ENCODE data around the gene ZDHHC22. TPM values are rescaled to one million over a fixed set of nuclear protein-coding genes. Genes with fewer than 3 reads are reported as not detected.

Gene ZDHHC22
- total RNA-seq, 3 donors from 2014 or later: not detected

DNA sequence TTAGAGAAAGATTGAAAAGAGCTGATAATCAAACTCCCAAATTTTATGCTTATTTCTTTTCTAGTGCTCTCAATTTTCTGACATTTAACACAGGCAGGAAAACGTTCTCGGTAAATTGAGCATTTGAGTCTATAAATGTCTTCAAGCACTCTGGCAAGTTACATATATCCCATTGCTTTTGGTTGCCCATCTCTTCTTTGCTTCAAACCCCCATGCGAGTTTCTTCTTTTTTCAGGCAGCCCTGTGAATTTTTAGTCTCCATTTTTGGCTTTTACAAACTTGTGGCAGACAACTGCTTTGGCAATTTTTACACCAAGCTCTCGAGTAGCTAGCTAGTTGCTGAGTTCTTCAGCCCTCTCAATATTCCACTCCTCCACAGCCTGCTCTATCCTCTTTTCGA, 31.3 kb upstream of the ZDHHC22 start:
- Histone ChIP-seq H3K27ac (no peak overlapping the region), H3K9me3 (peaks cover 4 to 17% of the 10 kb centered on the region in 2 donors), H3K4me1 (no peaks in the 10 kb centered on the region), H3K36me3 (no peaks in the 10 kb centered on the region), H3K4me3 (no peak overlapping the region), H3K27me3 (no peaks in the 10 kb centered on the region)
- no peak for DNase-seq (ENCODE audit: low spot score in 2 of 2)
- TF ChIP-seq POLR2AphosphoS5 (IDR thresholded peaks at IDR 0.05) (no peak), POLR2A (IDR thresholded peaks at IDR 0.05) (no peak)
- TF ChIP-seq, protein P1, sequence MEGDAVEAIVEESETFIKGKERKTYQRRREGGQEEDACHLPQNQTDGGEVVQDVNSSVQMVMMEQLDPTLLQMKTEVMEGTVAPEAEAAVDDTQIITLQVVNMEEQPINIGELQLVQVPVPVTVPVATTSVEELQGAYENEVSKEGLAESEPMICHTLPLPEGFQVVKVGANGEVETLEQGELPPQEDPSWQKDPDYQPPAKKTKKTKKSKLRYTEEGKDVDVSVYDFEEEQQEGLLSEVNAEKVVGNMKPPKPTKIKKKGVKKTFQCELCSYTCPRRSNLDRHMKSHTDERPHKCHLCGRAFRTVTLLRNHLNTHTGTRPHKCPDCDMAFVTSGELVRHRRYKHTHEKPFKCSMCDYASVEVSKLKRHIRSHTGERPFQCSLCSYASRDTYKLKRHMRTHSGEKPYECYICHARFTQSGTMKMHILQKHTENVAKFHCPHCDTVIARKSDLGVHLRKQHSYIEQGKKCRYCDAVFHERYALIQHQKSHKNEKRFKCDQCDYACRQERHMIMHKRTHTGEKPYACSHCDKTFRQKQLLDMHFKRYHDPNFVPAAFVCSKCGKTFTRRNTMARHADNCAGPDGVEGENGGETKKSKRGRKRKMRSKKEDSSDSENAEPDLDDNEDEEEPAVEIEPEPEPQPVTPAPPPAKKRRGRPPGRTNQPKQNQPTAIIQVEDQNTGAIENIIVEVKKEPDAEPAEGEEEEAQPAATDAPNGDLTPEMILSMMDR (IDR thresholded peaks at IDR 0.05): no peak
- intact Hi-C loops (cut with DNase I; ENCODE audit: low total_unique reads): no loop called here

DNA sequence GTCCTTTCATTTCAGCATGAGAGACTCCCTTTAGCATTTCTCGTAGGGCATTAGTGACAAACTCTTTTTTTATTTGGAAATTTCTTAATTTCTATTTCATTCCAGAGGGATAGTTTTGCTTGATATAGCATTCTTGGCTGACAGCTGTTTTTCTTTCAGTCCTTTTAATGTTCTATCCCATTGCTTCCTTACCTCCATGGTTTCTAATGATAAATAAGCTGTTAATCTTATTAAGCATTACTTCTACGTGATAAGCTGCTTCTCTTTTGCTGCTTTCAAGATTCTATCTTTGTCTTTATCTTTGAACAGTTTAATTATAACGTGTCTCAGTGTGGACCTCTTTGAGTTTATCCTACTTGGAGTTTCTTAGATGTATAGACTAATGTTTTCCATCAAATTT, 28.5 kb upstream of the ZDHHC22 start:
- H3K4me1 ChIP-seq: no peaks in the 10 kb centered on the region
- H3K27me3 ChIP-seq: no peaks in the 10 kb centered on the region
- intact Hi-C loops (cut with DNase I; ENCODE audit: low total_unique reads): no loop called here
- no peak overlapping the region for H3K27ac ChIP-seq
- no peak for DNase-seq (ENCODE audit: low spot score in 2 of 2)
- TF ChIP-seq POLR2AphosphoS5 (IDR thresholded peaks at IDR 0.05) (no peak), POLR2A (IDR thresholded peaks at IDR 0.05) (no peak)
- TF ChIP-seq, protein P1 (IDR thresholded peaks at IDR 0.05): no peak
- H3K4me3 ChIP-seq: no peak overlapping the region
- H3K36me3 ChIP-seq: no peaks in the 10 kb centered on the region
- peaks cover 4 to 17% of the 10 kb centered on the region in 2 donors for H3K9me3 ChIP-seq

DNA sequence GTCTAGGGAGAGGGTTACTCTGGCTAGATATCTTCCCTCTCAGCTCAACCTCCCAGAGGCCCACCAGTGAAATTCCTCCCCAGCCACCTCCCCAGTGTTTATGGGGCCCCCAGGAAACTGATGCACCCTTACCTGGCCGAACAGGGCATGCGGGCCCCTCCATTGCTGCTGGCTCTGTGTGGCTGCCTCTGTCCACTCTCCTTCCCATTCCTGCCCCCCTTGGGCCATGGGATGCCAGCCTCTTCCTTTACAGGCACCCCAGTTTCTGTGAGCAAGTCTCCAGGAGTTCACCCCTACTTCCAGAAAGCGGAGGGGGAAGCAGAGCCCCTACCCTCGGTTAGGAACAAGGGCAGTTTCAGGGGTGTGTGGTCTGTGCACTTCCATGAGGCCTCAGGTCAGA, 19.4 kb upstream of the ZDHHC22 start:
- DNase-seq (ENCODE audit: low spot score in 2 of 2): no peak
- no peak for TF ChIP-seq POLR2AphosphoS5 (IDR thresholded peaks at IDR 0.05)
- no peak for TF ChIP-seq POLR2A (IDR thresholded peaks at IDR 0.05)
- TF ChIP-seq, protein P1 (IDR thresholded peaks at IDR 0.05): no peak
- H3K4me1 ChIP-seq: no peaks in the 10 kb centered on the region
- no peak overlapping the region for H3K27ac ChIP-seq
- H3K4me3 ChIP-seq: no peak overlapping the region
- no peaks in the 10 kb centered on the region for H3K27me3 ChIP-seq
- no peaks in the 10 kb centered on the region for H3K9me3 ChIP-seq
- intact Hi-C loops (cut with DNase I; ENCODE audit: low total_unique reads): no loop called here
- H3K36me3 ChIP-seq: no peaks in the 10 kb centered on the region

DNA sequence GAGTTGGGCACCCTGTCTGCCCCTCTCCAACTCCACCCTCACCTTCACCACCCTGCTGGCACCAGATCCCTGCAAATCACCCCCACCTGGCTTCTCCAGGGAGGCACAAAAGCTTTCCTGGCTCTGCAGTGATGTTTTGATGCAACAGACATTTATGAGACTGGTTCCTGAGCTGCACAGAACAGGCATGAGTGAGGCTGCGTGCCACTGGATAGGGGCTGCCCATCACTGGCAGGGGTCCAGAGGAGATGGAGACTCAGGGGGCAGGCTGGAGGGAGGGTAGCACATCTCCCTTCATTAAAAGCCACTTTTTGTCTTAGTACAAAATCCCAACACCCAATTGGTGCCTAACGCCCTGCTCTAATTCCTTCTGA, 17.3 kb upstream of the ZDHHC22 start:
- H3K4me3 ChIP-seq: no peak overlapping the region
- TF ChIP-seq, protein P1 (IDR thresholded peaks at IDR 0.05): no peak
- no peak for TF ChIP-seq POLR2AphosphoS5 (IDR thresholded peaks at IDR 0.05)
- TF ChIP-seq POLR2A (IDR thresholded peaks at IDR 0.05): no peak
- intact Hi-C loops (cut with DNase I; ENCODE audit: low total_unique reads): no loop called here

DNA sequence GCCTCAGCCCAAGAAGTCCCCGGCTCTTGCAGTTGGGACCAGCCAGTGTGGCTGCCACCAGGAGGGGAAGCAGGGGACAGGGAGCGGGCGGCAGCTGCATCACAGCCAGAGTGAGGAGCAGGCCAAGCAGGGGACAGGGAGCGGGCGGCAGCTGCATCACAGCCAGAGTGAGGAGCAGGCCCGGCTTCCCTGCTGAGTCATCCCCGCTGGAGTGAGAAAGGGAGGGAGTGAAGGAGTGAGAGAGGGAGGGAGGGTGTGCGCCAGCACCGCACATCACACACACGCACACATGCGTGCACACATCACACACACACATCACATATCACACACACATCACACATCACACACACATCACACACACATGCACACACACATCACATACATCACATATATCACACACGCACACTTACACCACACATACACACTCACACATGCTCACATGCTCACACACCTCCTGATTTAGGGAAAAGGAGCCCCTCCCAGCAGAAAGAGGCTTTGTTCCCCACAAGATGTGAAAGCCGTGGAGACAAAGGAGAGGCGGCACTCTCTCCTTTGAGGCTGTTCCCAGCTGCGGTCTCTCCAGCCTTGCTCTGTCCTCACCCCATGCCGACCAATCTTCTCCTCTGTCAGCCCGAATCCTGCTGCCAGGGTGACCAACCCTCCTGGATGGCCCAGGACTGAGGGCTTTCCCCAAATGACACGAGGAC, 16.7 kb upstream of the ZDHHC22 start:
- no peaks in the 10 kb centered on the region for H3K36me3 ChIP-seq
- intact Hi-C loops (cut with DNase I; ENCODE audit: low total_unique reads): no loop called here
- H3K27ac ChIP-seq: no peak overlapping the region
- TF ChIP-seq, protein P1 (IDR thresholded peaks at IDR 0.05): no peak
- no peak for TF ChIP-seq POLR2AphosphoS5 (IDR thresholded peaks at IDR 0.05)
- no peak for DNase-seq (ENCODE audit: low spot score in 2 of 2)
- no peaks in the 10 kb centered on the region for H3K4me1 ChIP-seq
- no peak overlapping the region for H3K4me3 ChIP-seq
- H3K9me3 ChIP-seq: no peaks in the 10 kb centered on the region
- H3K27me3 ChIP-seq: peaks cover 0 to 6% of the 10 kb centered on the region in 2 donors

More for the DNA sequence above, 17.3 kb upstream of the ZDHHC22 start:
- H3K27me3 ChIP-seq: peaks cover 0 to under 1% of the 10 kb centered on the region in 2 donors
- no peaks in the 10 kb centered on the region for H3K4me1 ChIP-seq
- H3K36me3 ChIP-seq: no peaks in the 10 kb centered on the region
- H3K27ac ChIP-seq: no peak overlapping the region
- no peaks in the 10 kb centered on the region for H3K9me3 ChIP-seq
- DNase-seq (ENCODE audit: low spot score in 2 of 2): no peak

All from breast epithelium (tissue), 4 donors.